Measurements from ENCODE around the gene ADAMTSL1. TPM values are rescaled to one million over a fixed set of nuclear protein-coding genes. Genes with fewer than 3 reads are reported as not detected.
A peak's percentile ranks its signal among the peaks of the same experiment; 100 is the strongest.

Gene ADAMTSL1
- total RNA-seq, 1 donor from 2014 or later, result 0.56 TPM

- intact Hi-C loops (cut with DNase I), result no loop called here
- no peak for ATAC-seq (ENCODE audit: poor library complexity)
- DNase-seq, result no peak
These were observed 413.6 kb downstream of the ADAMTSL1 start for GRCh38 chr9:18887546-18887945.

DNA sequence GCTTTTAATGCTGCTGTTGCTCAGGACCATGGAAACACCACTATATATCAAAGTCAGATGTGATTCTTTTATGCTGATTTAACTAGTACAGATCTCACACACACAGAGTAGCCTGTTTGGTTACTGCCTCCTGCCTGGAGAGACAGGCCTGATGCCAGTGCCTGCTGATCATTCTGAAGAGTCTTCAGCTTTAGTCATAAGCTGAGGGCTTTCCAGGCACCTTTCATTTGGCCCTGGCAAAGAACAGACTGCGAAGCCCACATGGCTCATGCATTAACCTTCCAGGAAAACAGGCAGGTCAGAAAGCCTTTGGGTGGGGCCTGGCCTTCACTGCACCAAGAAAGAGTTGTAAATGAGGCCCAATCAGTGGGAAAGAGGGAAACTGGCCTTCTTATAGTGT is 414.3 kb downstream of the ADAMTSL1 start:
- intact Hi-C loops (cut with DNase I), result no loop called here
- ATAC-seq (ENCODE audit: poor library complexity), result peak; percentile 71
- DNase-seq, result no peak

GRCh38 chr9:18889550-18889949 is 415.6 kb downstream of the ADAMTSL1 start:
- no peak for DNase-seq
- ATAC-seq (ENCODE audit: poor library complexity), result no peak
- intact Hi-C loops (cut with DNase I), result no loop called here

GRCh38 chr9:18890372-18890771 is 416.4 kb downstream of the ADAMTSL1 start:
- no peak for DNase-seq
- no peak for ATAC-seq (ENCODE audit: poor library complexity)
- intact Hi-C loops (cut with DNase I), result no loop called here

DNA sequence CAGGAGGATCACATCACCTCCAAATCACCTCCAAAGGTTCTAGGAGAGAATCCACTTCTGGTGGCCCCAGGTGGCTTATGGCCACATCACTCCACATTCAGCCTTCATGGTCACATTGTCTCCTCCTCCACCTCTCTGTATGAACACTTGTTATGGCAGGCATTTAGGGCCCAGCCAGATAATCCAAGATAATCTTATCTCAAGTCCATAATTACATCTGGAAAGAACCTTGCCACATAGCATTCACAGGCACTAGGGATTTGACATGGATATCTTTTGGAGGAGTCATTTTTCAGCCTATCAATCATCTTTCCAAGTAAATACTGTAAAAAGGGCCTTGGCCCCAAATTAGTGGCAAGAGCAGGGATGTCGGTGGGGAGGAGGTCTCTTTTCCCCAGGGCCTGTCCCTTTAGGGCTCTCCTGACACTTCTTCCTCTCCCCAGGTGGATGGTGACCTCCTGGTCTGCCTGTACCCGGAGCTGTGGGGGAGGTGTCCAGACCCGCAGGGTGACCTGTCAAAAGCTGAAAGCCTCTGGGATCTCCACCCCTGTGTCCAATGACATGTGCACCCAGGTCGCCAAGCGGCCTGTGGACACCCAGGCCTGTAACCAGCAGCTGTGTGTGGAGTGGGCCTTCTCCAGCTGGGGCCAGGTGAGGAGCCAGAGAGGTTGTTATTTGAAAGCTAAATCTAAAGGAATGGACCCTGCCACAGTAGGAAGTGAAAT is 418.2 kb downstream of the ADAMTSL1 start:
- intact Hi-C loops (cut with DNase I), result no loop called here
- ATAC-seq (ENCODE audit: poor library complexity), result no peak

DNA sequence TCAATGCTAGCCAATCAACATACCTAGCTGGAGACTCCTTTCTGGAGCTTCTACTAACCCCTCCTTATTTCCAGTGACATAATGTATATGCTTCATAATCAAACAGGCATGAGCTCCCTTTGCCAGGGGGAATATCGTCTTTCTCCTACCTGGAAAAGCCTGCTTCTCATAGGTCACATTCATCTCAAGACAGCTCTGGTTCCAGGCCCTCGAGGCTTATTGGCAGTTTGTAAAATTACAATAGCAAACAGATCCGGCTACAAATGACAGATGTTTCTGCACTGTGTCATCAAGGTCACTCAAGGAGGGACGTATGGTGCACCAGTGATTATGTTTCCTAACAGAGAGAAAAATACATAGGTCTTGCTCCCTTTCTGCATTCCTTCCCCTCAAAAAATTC is 419.1 kb downstream of the ADAMTSL1 start:
- ATAC-seq (ENCODE audit: poor library complexity) (no peak), DNase-seq (no peak)
- intact Hi-C loops (cut with DNase I), result no loop called here

More for the DNA sequence above, 418.2 kb downstream of the ADAMTSL1 start:
- no peak for DNase-seq

- intact Hi-C loops (cut with DNase I), result no loop called here
- ATAC-seq (ENCODE audit: poor library complexity), result no peak
- no peak for DNase-seq
These were observed 419.5 kb downstream of the ADAMTSL1 start for GRCh38 chr9:18893491-18893890.

DNA sequence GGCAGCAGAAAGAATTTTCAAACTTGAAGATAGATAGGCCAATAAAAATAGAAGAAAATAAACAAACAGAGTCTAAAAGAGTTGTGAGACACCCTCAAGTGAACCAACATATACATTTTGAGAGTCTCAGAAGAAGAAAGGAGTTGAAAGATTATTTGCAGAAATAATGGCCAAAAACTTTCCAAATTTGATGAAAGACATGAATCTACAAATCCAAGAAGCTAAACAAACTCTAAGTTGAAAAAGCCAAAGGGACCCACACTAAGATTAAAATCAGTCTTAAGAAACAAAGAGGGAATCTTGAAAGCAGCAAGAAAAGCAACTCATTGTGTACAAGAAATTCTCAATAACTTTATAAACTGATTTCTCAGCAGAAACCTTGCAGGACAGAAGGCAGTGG is 422.1 kb downstream of the ADAMTSL1 start:
- DNase-seq (no peak), ATAC-seq (ENCODE audit: poor library complexity) (no peak)
- intact Hi-C loops (cut with DNase I), result no loop called here

DNA sequence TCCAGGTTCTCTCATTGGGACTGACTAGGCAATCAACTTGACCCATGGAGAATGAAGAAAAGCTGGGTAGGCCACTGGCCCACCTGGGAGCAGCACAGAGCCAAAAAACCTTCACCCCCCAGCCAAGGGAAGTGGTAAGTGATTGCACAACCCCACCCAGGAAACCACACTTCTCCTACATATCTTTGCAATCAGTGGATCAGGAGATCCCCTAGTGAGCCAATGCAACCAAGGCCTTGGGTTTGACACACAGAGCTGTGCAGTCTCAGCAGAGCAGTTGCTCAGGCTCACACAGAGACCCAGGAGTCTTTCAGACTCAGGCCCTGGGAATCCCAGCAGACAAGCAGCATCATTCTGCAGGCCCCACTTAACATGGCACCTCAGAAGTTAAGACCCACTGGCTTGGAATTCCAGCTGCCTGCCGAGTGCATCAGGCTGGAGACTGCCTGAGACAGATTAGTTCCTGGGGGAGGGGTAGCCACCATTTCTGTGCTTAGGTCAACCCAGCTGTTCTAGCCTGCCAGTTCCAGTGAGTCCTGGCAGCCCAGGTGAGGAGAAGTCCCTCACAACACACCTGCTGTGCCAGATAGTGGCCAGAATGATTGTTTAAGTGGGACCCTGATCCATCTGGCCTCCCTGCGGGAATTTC is 422.7 kb downstream of the ADAMTSL1 start:
- no peak for DNase-seq
- no peak for ATAC-seq (ENCODE audit: poor library complexity)
- intact Hi-C loops (cut with DNase I), result no loop called here

DNA sequence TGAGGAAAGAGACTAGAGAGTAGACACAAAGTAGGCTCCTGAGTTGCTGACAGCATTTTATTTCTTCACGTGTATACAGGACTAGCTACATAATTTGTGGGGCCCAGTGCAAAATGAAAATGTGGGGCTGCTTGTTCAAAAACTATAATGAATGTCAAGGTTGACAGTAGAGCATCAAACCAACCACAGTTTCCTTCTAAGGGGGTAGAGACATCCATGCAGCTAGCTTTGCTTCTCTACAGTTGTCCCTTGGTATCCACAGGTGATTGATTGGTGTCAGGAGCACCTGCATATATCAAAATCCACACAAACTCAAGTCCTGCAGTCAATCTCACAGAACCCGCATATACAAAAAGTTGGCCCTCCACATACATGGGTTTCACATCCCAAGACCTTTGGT is 429.5 kb downstream of the ADAMTSL1 start:
- intact Hi-C loops (cut with DNase I), result no loop called here
- no peak for DNase-seq
- no peak for ATAC-seq (ENCODE audit: poor library complexity)

- no peak for ATAC-seq (ENCODE audit: poor library complexity)
- DNase-seq, result no peak
- intact Hi-C loops (cut with DNase I), result no loop called here
These were observed 431.3 kb downstream of the ADAMTSL1 start for GRCh38 chr9:18905028-18905882.

DNA sequence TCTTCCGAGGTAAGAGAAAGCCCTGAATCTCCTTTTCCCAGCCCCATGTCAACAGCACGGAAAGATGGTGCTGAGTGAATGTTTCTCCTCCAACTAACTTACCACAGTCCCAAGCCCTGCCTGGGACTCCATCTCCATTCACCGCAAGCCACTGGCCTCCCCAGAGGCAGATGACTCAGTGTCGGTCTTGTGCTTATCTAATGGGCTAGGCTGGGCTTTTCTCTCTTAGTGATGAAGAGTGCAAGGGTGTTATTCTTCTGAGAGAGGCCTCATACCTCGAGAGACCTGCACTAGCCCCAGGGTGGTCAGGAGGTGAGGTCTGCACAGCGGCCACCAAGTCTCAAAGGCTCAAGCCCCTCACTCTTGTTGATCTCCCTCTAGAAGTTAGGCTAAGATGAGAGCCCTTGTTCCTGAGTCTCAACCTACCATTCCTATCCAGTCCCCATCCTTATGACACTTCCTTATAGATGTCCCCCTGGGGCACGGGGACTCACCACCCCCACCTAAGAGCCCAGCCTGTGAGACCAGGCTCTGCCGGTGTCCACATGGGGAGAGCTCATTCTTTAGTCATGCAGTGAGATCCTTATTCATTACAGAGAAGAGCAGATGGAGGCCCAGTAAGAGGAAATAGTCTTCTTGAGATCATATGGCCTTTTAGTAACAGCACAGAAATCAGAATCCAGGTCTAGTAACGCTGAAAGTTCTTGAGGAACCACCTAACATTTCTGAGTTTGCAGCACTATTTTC is 432.1 kb downstream of the ADAMTSL1 start:
- intact Hi-C loops (cut with DNase I), result no loop called here
- DNase-seq (no peak), ATAC-seq (ENCODE audit: poor library complexity) (no peak)

GRCh38 chr9:18906656-18907395 is 432.9 kb downstream of the ADAMTSL1 start:
- intact Hi-C loops (cut with DNase I), result no loop called here
- DNase-seq, result no peak
- ATAC-seq (ENCODE audit: poor library complexity), result no peak

DNA sequence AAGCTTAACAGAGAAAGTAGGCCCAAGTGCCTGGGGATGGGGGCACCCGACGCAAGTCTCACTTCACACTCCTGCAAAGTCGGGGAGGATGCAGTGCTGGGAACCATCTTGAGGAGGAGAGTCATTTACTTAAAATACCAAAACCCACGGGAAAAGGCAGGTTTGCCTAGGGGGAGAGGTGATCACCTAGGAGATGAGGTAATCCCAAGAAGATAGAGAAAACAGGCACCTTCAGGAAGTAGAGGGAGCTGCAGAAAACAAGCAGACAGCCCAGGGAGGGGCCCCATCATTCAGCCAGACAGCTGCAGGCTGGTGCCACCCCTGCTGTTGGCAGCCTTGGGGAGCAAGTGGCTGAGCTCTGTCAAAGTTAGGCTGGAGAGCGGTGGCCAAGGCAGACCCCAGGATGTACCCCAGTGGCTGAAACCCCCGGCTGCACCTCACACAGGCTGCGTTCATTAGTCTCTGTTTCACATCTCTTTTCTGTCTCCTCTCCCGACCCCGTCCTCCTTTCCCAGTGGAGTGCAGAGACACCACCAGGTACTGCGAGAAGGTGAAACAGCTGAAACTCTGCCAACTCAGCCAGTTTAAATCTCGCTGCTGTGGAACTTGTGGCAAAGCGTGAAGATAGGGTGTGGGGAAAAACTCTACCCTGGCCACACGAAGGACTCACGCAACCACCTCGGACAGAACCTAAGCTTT is 434.1 kb downstream of the ADAMTSL1 start:
- intact Hi-C loops (cut with DNase I), result no loop called here
- DNase-seq, result no peak
- no peak for ATAC-seq (ENCODE audit: poor library complexity)

- intact Hi-C loops (cut with DNase I), result loop anchor here (10.0 kb wide), 1 partner anchor 55 kb away; no protein-coding TSS in a partner anchor
- no peak for ATAC-seq (ENCODE audit: poor library complexity)
- no peak for DNase-seq
These were observed 435.4 kb downstream of the ADAMTSL1 start for GRCh38 chr9:18909140-18910018.

DNA sequence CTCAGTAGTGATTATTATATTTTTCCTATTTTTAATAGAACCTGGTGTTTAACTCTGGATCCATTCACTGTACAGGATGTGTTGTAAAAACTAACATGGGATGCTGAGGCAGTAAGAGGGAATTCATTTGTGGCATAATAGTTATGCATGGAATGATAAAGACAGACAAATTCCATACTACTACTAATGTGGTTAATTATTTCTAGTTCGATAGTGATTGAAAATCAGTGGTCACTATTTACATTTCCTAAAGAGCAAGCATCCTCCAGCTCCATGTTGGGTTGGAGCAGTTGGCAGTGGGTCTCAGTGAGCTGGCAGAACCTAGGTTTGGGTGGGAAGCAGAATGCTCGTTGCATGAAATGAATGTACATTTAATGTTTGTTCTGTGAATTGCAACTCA is 436.5 kb downstream of the ADAMTSL1 start:
- intact Hi-C loops (cut with DNase I), result loop anchor here (10.0 kb wide), 1 partner anchor 54 kb away; no protein-coding TSS in a partner anchor
- DNase-seq (no peak), ATAC-seq (ENCODE audit: poor library complexity) (no peak)

DNA sequence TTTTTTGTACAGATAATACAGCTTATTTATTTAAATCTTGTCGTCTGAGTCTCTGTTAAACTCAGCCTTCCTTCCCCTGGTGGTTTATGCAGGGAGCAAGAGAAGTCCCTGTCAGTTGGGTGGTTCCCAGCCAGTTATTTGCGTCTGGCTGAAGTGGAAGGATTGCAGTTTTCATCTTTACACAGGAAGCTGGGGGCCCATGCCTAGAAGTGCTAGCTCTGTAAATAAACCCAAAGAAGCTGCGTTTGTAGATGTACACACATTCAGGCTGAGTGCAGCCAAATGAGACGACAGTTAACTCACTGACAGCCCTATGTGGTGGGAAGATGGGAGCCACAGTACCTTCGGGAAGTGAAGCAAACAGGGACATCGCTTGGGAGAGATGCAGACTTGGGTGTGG is 437.0 kb downstream of the ADAMTSL1 start:
- DNase-seq (no peak), ATAC-seq (ENCODE audit: poor library complexity) (no peak)
- intact Hi-C loops (cut with DNase I), result loop anchor here (10.0 kb wide), 1 partner anchor 54 kb away; no protein-coding TSS in a partner anchor
